ENCODE results near the gene MALT1. TPM values are rescaled to one million over a fixed set of nuclear protein-coding genes. Genes with fewer than 3 reads are reported as not detected.

The MALT1 gene
- total and polyA plus RNA-seq, 2 donors (not counting 1 experiment from before 2014, with no cell fraction given): 42.4 to 81.2 TPM

DNA sequence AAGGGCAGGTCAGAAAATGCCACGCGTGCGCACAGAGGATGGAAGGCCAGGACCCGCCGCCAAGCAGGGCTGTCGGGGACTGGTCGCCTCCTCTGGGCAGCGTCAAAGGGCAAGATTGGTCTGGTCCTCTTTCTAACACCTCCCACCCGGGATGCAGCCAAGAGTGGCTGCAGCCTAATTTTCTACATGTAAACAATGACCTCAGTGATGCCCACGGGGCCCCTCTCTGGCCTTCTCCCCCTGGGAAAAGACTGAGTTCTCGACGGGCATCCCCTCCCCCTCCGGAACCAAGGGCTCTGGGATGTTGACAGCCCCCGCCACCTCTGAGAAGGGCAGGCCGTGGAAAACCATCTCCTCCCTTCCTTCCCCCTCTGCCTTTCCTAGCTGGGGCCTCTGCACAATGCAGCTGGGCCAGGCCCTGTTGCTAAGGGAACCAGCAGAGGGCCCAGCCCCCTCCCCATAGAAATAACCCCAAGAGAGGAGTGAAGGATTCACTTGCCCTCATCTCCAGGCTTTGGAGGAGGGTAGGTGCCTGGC, 113.4 kb downstream of the MALT1 start:
- no peak overlapping the region for H3K9ac ChIP-seq (ENCODE audit: low read length)
- ChIA-PET POLR2A (no interaction called here), CTCF (interaction anchor here (1.2 to 17.8 kb wide), 4 partner anchors 188 to 299 kb away, joined by 3 to 471 read pairs (median 10); no protein-coding TSS in a partner anchor)
- H3K27ac ChIP-seq (ENCODE audit: low read length in 2 of 2): no peak overlapping the region
- H3K79me2 ChIP-seq (ENCODE audit: control insufficient read depth, insufficient read depth, low read length): no peaks in the 10 kb centered on the region
- no peaks in the 10 kb centered on the region for H3K27me3 Mint-ChIP-seq
- ATAC-seq (ENCODE audit: low read depth) (no peak), DNase-seq (no peak)
- no peaks in the 10 kb centered on the region for H3K27me3 ChIP-seq (replicated peaks in 1 of 4; ENCODE audit: control extremely low read depth in 1 of 4, control insufficient read depth in 3 of 4, insufficient read depth in 4 of 4, low read length in 3 of 4)
- H3K36me3 ChIP-seq (replicated peaks in 1 of 2; ENCODE audit: control extremely low read depth in 1 of 2, control insufficient read depth in 1 of 2, extremely low read depth in 1 of 2, insufficient read depth in 2 of 2, low read length in 1 of 2): no peaks in the 10 kb centered on the region
- H3K27ac Mint-ChIP-seq: no peak overlapping the region
- no peak overlapping the region for H3K4me3 Mint-ChIP-seq
- no peak overlapping the region for H2AFZ ChIP-seq (ENCODE audit: insufficient read depth, low read depth, low read length, poor library complexity, severe bottlenecking)
- H3K4me2 ChIP-seq (replicated peaks; ENCODE audit: low read depth, low read length, poor library complexity, severe bottlenecking): no peak overlapping the region
- intact Hi-C loops (cut with micrococcal nuclease): loop anchor here (10.0 kb wide), 2 partner anchors 80 to 180 kb away; partner anchors contain the start of gene ZNF532
- no peaks in the 10 kb centered on the region for H3K9me3 Mint-ChIP-seq (ENCODE audit: insufficient read depth)
- no peak for TF ChIP-seq EZH2 (IDR thresholded peaks at IDR 0.05; ENCODE audit: borderline replicate concordance, insufficient read depth, low read depth, low read length, poor library complexity, severe bottlenecking)
- TF ChIP-seq, protein P1, sequence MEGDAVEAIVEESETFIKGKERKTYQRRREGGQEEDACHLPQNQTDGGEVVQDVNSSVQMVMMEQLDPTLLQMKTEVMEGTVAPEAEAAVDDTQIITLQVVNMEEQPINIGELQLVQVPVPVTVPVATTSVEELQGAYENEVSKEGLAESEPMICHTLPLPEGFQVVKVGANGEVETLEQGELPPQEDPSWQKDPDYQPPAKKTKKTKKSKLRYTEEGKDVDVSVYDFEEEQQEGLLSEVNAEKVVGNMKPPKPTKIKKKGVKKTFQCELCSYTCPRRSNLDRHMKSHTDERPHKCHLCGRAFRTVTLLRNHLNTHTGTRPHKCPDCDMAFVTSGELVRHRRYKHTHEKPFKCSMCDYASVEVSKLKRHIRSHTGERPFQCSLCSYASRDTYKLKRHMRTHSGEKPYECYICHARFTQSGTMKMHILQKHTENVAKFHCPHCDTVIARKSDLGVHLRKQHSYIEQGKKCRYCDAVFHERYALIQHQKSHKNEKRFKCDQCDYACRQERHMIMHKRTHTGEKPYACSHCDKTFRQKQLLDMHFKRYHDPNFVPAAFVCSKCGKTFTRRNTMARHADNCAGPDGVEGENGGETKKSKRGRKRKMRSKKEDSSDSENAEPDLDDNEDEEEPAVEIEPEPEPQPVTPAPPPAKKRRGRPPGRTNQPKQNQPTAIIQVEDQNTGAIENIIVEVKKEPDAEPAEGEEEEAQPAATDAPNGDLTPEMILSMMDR (IDR thresholded peaks at IDR 0.05): no peak
- 78% methylated on average over 14 of the region's 15 CpGs for WGBS (ENCODE audit: insufficient coverage)
- H3K4me1 ChIP-seq (ENCODE audit: control insufficient read depth in 2 of 2, insufficient read depth in 2 of 2, low read length in 2 of 2): peaks cover 2 to 5% of the 10 kb centered on the region in 2 donors
- H3K4me1 Mint-ChIP-seq: peaks cover 5% of the 10 kb centered on the region
- no peaks in the 10 kb centered on the region for H4K20me1 ChIP-seq (ENCODE audit: control insufficient read depth, insufficient read depth, low read length, poor library complexity, severe bottlenecking)
- H3K9me3 ChIP-seq (ENCODE audit: control extremely low read depth in 1 of 3, control insufficient read depth in 2 of 3, insufficient read depth in 1 of 3, low read length in 2 of 3): no peaks in the 10 kb centered on the region
- H3K4me3 ChIP-seq (ENCODE audit: control extremely low read depth in 1 of 5, extremely low read depth in 1 of 5, insufficient read depth in 1 of 5, low read depth in 2 of 5, low read length in 4 of 5): no peak overlapping the region

DNA sequence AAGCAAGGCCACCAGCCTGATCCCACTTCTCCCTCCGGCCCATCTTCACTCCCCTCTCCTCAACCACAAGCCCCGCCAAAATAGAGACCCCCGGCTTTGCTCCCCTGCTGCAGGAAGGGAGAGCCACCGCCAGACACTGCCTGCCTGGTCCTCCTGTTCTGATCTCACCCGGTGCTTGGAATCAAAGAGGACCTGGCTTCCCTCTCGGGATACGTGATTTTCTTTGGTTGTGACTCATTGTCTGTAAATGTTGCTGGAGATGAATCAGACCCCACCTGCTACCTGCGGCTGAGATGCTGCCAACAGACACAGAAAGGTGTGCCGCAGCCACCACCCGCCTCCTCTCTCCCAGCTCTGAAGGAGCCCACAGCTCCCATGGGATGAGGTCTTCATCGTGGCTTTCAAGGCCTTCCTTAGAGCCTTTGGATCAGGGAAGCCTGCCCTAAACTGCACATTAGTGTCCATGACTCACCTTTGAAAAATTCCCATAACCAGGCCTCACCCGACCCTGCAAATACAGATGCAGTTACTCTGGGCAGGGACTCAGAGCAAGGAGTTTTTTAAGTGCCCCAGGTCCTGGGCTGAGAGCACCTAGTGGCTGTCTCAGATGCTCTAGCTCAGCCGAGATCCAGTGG, 114.0 kb downstream of the MALT1 start:
- Histone ChIP-seq H3K9me3 (ENCODE audit: control extremely low read depth in 1 of 3, control insufficient read depth in 2 of 3, insufficient read depth in 1 of 3, low read length in 2 of 3) (no peaks in the 10 kb centered on the region), H3K27me3 (replicated peaks in 1 of 4; ENCODE audit: control extremely low read depth in 1 of 4, control insufficient read depth in 3 of 4, insufficient read depth in 4 of 4, low read length in 3 of 4) (no peaks in the 10 kb centered on the region), H4K20me1 (ENCODE audit: control insufficient read depth, insufficient read depth, low read length, poor library complexity, severe bottlenecking) (no peaks in the 10 kb centered on the region), H2AFZ (ENCODE audit: insufficient read depth, low read depth, low read length, poor library complexity, severe bottlenecking) (no peak overlapping the region), H3K4me1 (ENCODE audit: control insufficient read depth in 2 of 2, insufficient read depth in 2 of 2, low read length in 2 of 2) (peaks cover 2 to 5% of the 10 kb centered on the region in 2 donors), H3K4me3 (ENCODE audit: control extremely low read depth in 1 of 5, extremely low read depth in 1 of 5, insufficient read depth in 1 of 5, low read depth in 2 of 5, low read length in 4 of 5) (no peak overlapping the region), H3K4me2 (replicated peaks; ENCODE audit: low read depth, low read length, poor library complexity, severe bottlenecking) (no peak overlapping the region), H3K36me3 (replicated peaks in 1 of 2; ENCODE audit: control extremely low read depth in 1 of 2, control insufficient read depth in 1 of 2, extremely low read depth in 1 of 2, insufficient read depth in 2 of 2, low read length in 1 of 2) (no peaks in the 10 kb centered on the region), H3K9ac (ENCODE audit: low read length) (no peak overlapping the region), H3K79me2 (ENCODE audit: control insufficient read depth, insufficient read depth, low read length) (no peaks in the 10 kb centered on the region), H3K27ac (ENCODE audit: low read length in 2 of 2) (no peak overlapping the region)
- intact Hi-C loops (cut with micrococcal nuclease): loop anchor here (10.0 kb wide), 2 partner anchors 80 to 180 kb away; partner anchors contain the start of gene ZNF532
- peaks cover 5% of the 10 kb centered on the region for H3K4me1 Mint-ChIP-seq
- no peak overlapping the region for H3K4me3 Mint-ChIP-seq
- no peak overlapping the region for H3K27ac Mint-ChIP-seq
- ATAC-seq (ENCODE audit: low read depth) (no peak), DNase-seq (no peak)
- no peaks in the 10 kb centered on the region for H3K27me3 Mint-ChIP-seq
- H3K9me3 Mint-ChIP-seq (ENCODE audit: insufficient read depth): no peaks in the 10 kb centered on the region
- WGBS (ENCODE audit: insufficient coverage): 81% methylated on average over 8 of the region's 13 CpGs
- TF ChIP-seq, protein P1 (IDR thresholded peaks at IDR 0.05): no peak
- TF ChIP-seq EZH2 (IDR thresholded peaks at IDR 0.05; ENCODE audit: borderline replicate concordance, insufficient read depth, low read depth, low read length, poor library complexity, severe bottlenecking): no peak
- CTCF ChIA-PET: interaction anchor here (1.3 to 17.8 kb wide), 2 partner anchors 21 to 280 kb away, joined by 4 to 471 read pairs; no protein-coding TSS in a partner anchor
- POLR2A ChIA-PET: no interaction called here

Measured in B cell (primary cell).